ENCODE data around the gene NHERF1. TPM values are rescaled to one million over a fixed set of nuclear protein-coding genes. Genes with fewer than 3 reads are reported as not detected.

The NHERF1 gene
- total RNA-seq = 10 to 100 TPM in 2 of 4 donors, 1 to 10 TPM in 2; 8.9 to 12.1 (median 11.0) TPM

DNA sequence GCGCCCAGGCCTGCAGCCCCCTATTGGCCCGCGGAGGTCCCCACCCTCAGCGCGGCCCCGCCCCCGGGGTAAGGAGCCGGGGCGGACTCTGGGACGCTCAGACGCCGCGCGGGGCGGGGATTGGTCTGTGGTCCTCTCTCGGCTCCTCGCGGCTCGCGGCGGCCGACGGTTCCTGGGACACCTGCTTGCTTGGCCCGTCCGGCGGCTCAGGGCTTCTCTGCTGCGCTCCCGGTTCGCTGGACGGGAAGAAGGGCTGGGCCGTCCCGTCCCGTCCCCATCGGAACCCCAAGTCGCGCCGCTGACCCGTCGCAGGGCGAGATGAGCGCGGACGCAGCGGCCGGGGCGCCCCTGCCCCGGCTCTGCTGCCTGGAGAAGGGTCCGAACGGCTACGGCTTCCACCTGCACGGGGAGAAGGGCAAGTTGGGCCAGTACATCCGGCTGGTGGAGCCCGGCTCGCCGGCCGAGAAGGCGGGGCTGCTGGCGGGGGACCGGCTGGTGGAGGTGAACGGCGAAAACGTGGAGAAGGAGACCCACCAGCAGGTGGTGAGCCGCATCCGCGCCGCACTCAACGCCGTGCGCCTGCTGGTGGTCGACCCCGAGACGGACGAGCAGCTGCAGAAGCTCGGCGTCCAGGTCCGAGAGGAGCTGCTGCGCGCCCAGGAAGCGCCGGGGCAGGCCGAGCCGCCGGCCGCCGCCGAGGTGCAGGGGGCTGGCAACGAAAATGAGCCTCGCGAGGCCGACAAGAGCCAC, at the start of gene NHERF1:
NHERF1 (plus strand) TSS at position 100 of the 750 bp plus-strand sequence; CDS start at position 319, 219 bp downstream.
- peaks cover 34 to 66% (median 60%) of the 10 kb centered on the region in 4 donors for H3K4me1 ChIP-seq

DNA sequence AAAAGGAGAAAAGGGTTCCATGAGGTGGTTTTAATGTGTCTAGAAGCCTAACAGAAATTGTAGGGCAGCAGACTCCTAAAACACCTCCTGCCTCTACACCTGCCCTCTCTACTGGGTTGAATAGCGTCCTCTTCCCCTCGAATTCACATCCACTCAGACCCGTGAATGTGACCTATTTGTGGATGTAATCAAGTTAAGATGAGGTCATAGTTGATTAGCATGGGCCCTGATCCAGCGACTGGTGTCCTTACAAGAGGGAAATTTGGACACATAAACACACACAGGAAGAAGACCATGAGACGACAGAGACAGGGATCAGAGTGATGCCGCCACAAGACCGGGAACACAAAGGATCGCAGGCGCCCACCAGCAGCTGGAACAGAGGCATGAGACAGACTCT, 49.2 kb upstream of the NHERF1 start:
- intact Hi-C loops (cut with DNase I) = no loop called here
- H3K4me1 ChIP-seq = no peaks in the 10 kb centered on the region
- H3K9me3 ChIP-seq = peaks cover 0 to 1% (median under 1%) of the 10 kb centered on the region in 4 donors
- peaks cover 0 to 41% (median 0%) of the 10 kb centered on the region in 4 donors for H3K27me3 ChIP-seq
- no peak overlapping the region for H3K4me3 ChIP-seq
- no peak overlapping the region for H3K27ac ChIP-seq (replicated peaks in 1 of 4)
- TF ChIP-seq EP300 (IDR thresholded peaks at IDR 0.05) = no peak
- TF ChIP-seq, protein P1, sequence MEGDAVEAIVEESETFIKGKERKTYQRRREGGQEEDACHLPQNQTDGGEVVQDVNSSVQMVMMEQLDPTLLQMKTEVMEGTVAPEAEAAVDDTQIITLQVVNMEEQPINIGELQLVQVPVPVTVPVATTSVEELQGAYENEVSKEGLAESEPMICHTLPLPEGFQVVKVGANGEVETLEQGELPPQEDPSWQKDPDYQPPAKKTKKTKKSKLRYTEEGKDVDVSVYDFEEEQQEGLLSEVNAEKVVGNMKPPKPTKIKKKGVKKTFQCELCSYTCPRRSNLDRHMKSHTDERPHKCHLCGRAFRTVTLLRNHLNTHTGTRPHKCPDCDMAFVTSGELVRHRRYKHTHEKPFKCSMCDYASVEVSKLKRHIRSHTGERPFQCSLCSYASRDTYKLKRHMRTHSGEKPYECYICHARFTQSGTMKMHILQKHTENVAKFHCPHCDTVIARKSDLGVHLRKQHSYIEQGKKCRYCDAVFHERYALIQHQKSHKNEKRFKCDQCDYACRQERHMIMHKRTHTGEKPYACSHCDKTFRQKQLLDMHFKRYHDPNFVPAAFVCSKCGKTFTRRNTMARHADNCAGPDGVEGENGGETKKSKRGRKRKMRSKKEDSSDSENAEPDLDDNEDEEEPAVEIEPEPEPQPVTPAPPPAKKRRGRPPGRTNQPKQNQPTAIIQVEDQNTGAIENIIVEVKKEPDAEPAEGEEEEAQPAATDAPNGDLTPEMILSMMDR (IDR thresholded peaks at IDR 0.05) = no peak
- no peak for TF ChIP-seq POLR2A (IDR thresholded peaks at IDR 0.05; ENCODE audit: low read depth)
- TF ChIP-seq POLR2AphosphoS5 (IDR thresholded peaks at IDR 0.05) = no peak
- DNase-seq (ENCODE audit: extremely low spot score) = no peak
- 64% methylated on average over 9 of the region's 9 CpGs for WGBS
- H3K36me3 ChIP-seq = no peaks in the 10 kb centered on the region

More for the DNA sequence above, at the start of gene NHERF1:
- H3K27ac ChIP-seq (replicated peaks in 1 of 4) = peak within 1 kb of the TSS; percentile 72 to 86 (median 79)
- intact Hi-C loops (cut with DNase I) = loop anchor here (2.0 kb wide), 1 partner anchor 28 kb away; the partner anchor contains the start of gene NAT9
- peak within 1 kb of the TSS; percentile 69 to 88 (median 74) for H3K4me3 ChIP-seq
- peak; percentile 97 for DNase-seq (ENCODE audit: extremely low spot score)
- H3K9me3 ChIP-seq = no peaks in the 10 kb centered on the region
- no peak for TF ChIP-seq EP300 (IDR thresholded peaks at IDR 0.05)
- TF ChIP-seq, protein P1 (IDR thresholded peaks at IDR 0.05) = peak in 2 of 3 experiments; percentile 2 to 4
- TF ChIP-seq POLR2A (IDR thresholded peaks at IDR 0.05; ENCODE audit: low read depth) = peak; percentile 91
- peak; percentile 92 to 97 for TF ChIP-seq POLR2AphosphoS5 (IDR thresholded peaks at IDR 0.05)
- H3K36me3 ChIP-seq = no peaks in the 10 kb centered on the region
- H3K27me3 ChIP-seq = peaks cover 0 to 36% (median 0%) of the 10 kb centered on the region in 4 donors
- no CpG with 5 or more reads among the region's 90 CpGs for WGBS

DNA sequence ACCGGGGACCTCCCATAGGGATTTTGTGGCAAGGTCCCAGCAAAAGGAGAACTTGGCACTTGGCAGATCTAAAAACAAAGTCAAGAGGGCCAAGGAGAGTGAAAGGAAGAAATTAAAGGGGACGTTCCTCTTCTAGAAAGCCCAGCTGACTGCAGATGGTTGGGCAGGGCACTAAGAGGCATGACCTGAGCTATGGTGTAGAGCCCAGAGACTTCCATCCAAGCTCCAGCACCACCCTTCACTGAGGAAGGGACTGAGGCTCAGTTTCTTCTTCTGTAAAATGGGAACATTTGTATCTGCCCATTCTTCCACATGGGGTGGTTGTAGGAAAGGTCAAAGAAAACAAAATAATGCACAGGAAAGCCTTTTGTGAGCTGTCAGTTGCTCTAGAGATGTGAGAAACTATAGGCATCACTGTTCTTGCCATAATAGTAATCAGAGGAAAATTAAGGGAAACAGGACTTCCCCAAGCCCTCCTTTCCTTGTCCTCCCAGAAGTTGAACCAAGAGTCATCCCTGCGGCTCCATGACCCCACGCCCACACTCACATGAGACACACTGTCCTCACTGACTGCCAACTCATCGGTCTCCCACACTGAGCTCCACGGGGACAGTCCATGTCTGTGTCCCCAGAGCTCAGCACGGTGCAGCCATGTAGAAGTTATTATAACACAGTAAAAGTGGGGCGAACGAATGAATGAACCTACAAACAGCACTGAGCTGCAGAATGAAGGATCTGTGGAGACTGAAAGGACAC, 46.1 kb upstream of the NHERF1 start:
- Histone ChIP-seq H3K9me3 (no peaks in the 10 kb centered on the region), H3K4me3 (no peak overlapping the region), H3K27ac (replicated peaks in 1 of 4) (no peak overlapping the region), H3K27me3 (peaks cover 0 to 43% (median 0%) of the 10 kb centered on the region in 4 donors), H3K36me3 (no peaks in the 10 kb centered on the region), H3K4me1 (no peaks in the 10 kb centered on the region)
- intact Hi-C loops (cut with DNase I) = no loop called here
- no peak for TF ChIP-seq POLR2A (IDR thresholded peaks at IDR 0.05; ENCODE audit: low read depth)
- TF ChIP-seq, protein P1 (IDR thresholded peaks at IDR 0.05) = no peak
- TF ChIP-seq POLR2AphosphoS5 (IDR thresholded peaks at IDR 0.05) = no peak
- no peak for TF ChIP-seq EP300 (IDR thresholded peaks at IDR 0.05)
- 62% methylated on average over 9 of the region's 9 CpGs for WGBS
- no peak for DNase-seq (ENCODE audit: extremely low spot score)

DNA sequence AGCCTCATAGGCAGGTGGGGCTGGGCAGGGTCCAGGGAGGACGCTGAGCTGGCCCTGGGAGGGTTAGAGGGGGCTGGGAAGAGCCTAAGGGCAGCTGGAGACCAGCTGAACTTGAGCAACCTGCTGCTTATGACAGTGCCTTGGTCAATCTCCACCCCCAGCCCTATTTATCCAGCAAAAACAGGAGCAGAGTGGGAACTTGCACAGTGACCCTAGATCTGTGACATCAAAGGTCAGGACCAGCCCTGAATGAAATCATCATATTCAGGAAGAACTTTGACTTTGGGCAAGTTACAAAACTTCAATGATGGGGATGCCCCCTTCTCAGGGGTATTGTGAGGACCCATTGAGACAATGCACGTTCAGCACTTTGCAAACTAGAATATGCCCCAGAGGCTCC, 45.1 kb upstream of the NHERF1 start:
- Histone ChIP-seq H3K4me3 (no peak overlapping the region), H3K9me3 (no peaks in the 10 kb centered on the region), H3K27ac (replicated peaks in 1 of 4) (no peak overlapping the region), H3K4me1 (no peaks in the 10 kb centered on the region), H3K36me3 (no peaks in the 10 kb centered on the region), H3K27me3 (peaks cover 0 to 37% (median 0%) of the 10 kb centered on the region in 4 donors)
- TF ChIP-seq POLR2A (IDR thresholded peaks at IDR 0.05; ENCODE audit: low read depth) (no peak), POLR2AphosphoS5 (IDR thresholded peaks at IDR 0.05) (no peak), EP300 (IDR thresholded peaks at IDR 0.05) (no peak)
- TF ChIP-seq, protein P1 (IDR thresholded peaks at IDR 0.05) = no peak
- DNase-seq (ENCODE audit: extremely low spot score) = no peak
- intact Hi-C loops (cut with DNase I) = no loop called here
- 83% methylated on average over 1 of the region's 2 CpGs for WGBS
